Measurements from ENCODE around the gene LCN2. TPM values are rescaled to one million over a fixed set of nuclear protein-coding genes. Genes with fewer than 3 reads are reported as not detected.

The LCN2 gene
- total and polyA plus RNA-seq, 9 of the 15 experiments (the other 6 are each of a cell fraction or from before 2014, with no cell fraction given), result 0.10 to 1.2 (median 0.44) TPM; not detected in 1

DNA sequence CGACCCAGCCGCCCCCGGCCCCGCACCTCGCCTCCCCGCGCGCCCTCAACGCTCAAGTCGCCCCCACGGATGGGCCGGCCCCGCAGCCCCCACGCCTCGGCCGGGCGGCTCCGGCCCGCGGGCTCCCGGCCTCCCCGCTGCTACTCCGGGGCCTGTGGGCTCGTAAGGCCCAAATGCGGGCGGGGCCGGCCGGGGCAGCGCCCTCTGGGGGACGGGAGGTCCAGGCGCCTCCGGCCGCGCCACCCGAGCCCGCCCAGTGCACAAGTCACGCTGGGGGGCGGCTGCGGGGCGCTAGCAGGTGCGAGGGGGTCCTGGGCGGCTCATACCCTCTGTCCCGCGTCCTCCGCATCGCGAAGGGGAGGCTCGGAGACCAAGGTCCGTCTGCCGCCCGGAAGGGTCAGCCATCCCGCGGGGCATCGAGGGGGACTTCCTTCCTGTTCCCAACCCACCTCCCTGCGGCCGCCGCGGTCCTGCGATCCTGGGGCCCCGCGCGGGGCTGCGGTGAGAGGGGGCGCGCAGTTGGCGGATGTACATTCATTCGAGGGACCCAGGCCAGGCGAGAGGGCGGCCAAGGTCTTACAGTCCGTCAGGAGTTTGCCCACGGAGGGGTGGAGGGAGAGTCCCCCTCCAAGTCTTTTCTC is 42.3 kb downstream of the LCN2 start, which contains the start of gene CIZ1 (continued):
- TF ChIP-seq HIVEP1 (CRISPR knock-in tag; IDR thresholded peaks at IDR 0.05), result 0 out of 2 replicates have a peak, but pooled peaks have one; percentile 20
- peak; percentile 81 for TF ChIP-seq CHD4 (IDR thresholded peaks at IDR 0.05; ENCODE audit: insufficient read depth, insufficient replicate concordance, low read depth, low read length, poor library complexity, severe bottlenecking)
- no peak for TF ChIP-seq MTA2 (IDR thresholded peaks at IDR 0.05; ENCODE audit: low read depth)
- no peak for TF ChIP-seq PURB (CRISPR knock-in tag; IDR thresholded peaks at IDR 0.05; ENCODE audit: low read depth)
- no peak for TF ChIP-seq BRD9 (IDR thresholded peaks at IDR 0.05; ENCODE audit: low read depth, partially characterized antibody)
- TF ChIP-seq ARNT (IDR thresholded peaks at IDR 0.05), result no peak
- TF ChIP-seq SIN3A (IDR thresholded peaks at IDR 0.05; ENCODE audit: borderline replicate concordance in 2 of 2, control insufficient read depth in 1 of 2, low read depth in 2 of 2, low read length in 2 of 2), result peak; percentile 90 to 98
- peak; percentile 17 for TF ChIP-seq SMAD1 (IDR thresholded peaks at IDR 0.05; ENCODE audit: low read depth, low read length, partially characterized antibody)
- TF ChIP-seq TAF7 (tag; IDR thresholded peaks at IDR 0.05), result peak; percentile 81
- peak; percentile 60; the same call in 1 of the 2 replicates for TF ChIP-seq MXI1 (IDR thresholded peaks at IDR 0.05; ENCODE audit: low read depth, low read length)
- peak; percentile 68; the same call in 1 of the 2 replicates for TF ChIP-seq GTF2F1 (IDR thresholded peaks at IDR 0.05; ENCODE audit: low read depth, low read length)
- no peak for TF ChIP-seq POLR2A (conservative IDR thresholded peaks at IDR 0.05)
- TF ChIP-seq, protein P1, sequence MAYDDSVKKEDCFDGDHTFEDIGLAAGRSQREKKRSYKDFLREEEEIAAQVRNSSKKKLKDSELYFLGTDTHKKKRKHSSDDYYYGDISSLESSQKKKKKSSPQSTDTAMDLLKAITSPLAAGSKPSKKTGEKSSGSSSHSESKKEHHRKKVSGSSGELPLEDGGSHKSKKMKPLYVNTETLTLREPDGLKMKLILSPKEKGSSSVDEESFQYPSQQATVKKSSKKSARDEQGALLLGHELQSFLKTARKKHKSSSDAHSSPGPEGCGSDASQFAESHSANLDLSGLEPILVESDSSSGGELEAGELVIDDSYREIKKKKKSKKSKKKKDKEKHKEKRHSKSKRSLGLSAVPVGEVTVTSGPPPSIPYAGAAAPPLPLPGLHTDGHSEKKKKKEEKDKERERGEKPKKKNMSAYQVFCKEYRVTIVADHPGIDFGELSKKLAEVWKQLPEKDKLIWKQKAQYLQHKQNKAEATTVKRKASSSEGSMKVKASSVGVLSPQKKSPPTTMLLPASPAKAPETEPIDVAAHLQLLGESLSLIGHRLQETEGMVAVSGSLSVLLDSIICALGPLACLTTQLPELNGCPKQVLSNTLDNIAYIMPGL (CRISPR knock-in tag; IDR thresholded peaks at IDR 0.05), result peak; percentile 99
- TF ChIP-seq ZNF212 (CRISPR knock-in tag; IDR thresholded peaks at IDR 0.05), result no peak
- TF ChIP-seq MYC (IDR thresholded peaks at IDR 0.05; ENCODE audit: low read depth, low read length), result peak; percentile 96
- TF ChIP-seq MYC (CRISPR knock-in tag; IDR thresholded peaks at IDR 0.05; ENCODE audit: borderline replicate concordance, low read depth), result 0 out of 2 replicates have a peak, but pooled peaks have one; percentile 88
- TF ChIP-seq RHOXF2B (CRISPR knock-in tag; conservative IDR thresholded peaks at IDR 0.05), result no peak
- TF ChIP-seq, protein P2, sequence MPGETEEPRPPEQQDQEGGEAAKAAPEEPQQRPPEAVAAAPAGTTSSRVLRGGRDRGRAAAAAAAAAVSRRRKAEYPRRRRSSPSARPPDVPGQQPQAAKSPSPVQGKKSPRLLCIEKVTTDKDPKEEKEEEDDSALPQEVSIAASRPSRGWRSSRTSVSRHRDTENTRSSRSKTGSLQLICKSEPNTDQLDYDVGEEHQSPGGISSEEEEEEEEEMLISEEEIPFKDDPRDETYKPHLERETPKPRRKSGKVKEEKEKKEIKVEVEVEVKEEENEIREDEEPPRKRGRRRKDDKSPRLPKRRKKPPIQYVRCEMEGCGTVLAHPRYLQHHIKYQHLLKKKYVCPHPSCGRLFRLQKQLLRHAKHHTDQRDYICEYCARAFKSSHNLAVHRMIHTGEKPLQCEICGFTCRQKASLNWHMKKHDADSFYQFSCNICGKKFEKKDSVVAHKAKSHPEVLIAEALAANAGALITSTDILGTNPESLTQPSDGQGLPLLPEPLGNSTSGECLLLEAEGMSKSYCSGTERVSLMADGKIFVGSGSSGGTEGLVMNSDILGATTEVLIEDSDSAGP (CRISPR knock-in tag; IDR thresholded peaks at IDR 0.05), result no peak
- TF ChIP-seq LEF1 (IDR thresholded peaks at IDR 0.05), result no peak
- TF ChIP-seq LARP7 (IDR thresholded peaks at IDR 0.05), result no peak
- 0 out of 2 replicates have a peak, but pooled peaks have one; percentile 36 for TF ChIP-seq NFXL1 (CRISPR knock-in tag; IDR thresholded peaks at IDR 0.05)
- no peak for TF ChIP-seq TCFL5 (CRISPR knock-in tag; conservative IDR thresholded peaks at IDR 0.05)
- TF ChIP-seq MIER1 (IDR thresholded peaks at IDR 0.05; ENCODE audit: low read depth), result no peak
- peak; percentile 67; the same call in 1 of the 2 replicates for TF ChIP-seq ZNF76 (CRISPR knock-in tag; IDR thresholded peaks at IDR 0.05; ENCODE audit: borderline replicate concordance)
- TF ChIP-seq RBM39 (optimal IDR thresholded peaks at IDR 0.05; ENCODE audit: low read depth, low read length), result no peak
- TF ChIP-seq SLC30A9 (CRISPR knock-in tag; IDR thresholded peaks at IDR 0.05), result peak; percentile 33; the same call in 1 of the 2 replicates
- no peak for TF ChIP-seq RAD51 (IDR thresholded peaks at IDR 0.05; ENCODE audit: borderline replicate concordance, low read depth)
